Amygdala (tissue), 56 donors: ENCODE data around the gene ITGA1.
"Not testable (repeated sequence)": the region's sequence is repeated elsewhere in the genome, so short reads cannot be mapped to it uniquely, and the experiment has no call there.

ENCODE experiments used
- DNase-seq, 56 donors: peaks; one replicate each; lab custom pipeline; 2025; lab: John Stamatoyannopoulos, UW

ITGA1 gene

GRCh38 chr5:52824827-52825226, 37.1 kb downstream of the ITGA1 start:
- no peak for DNase-seq

- DNase-seq: no peak
Observed at GRCh38 chr5:52825826-52826225, 38.1 kb downstream of the ITGA1 start.

- DNase-seq: no peak
Observed at GRCh38 chr5:52827815-52828214, 40.1 kb downstream of the ITGA1 start.

GRCh38 chr5:52829664-52830063, 41.9 kb downstream of the ITGA1 start:
- no peak for DNase-seq

GRCh38 chr5:52830650-52831049, 42.9 kb downstream of the ITGA1 start:
- DNase-seq: no peak

- DNase-seq: no peak
Observed at GRCh38 chr5:52831786-52832511, 44.2 kb downstream of the ITGA1 start.

GRCh38 chr5:52834320-52834719, 46.6 kb downstream of the ITGA1 start:
- DNase-seq: no peak

- DNase-seq: peak in 14 of 56 donors; percentile 1 to 46 (median 10)
Observed at GRCh38 chr5:52837068-52837467, 49.4 kb downstream of the ITGA1 start.

- DNase-seq: no peak
Observed at GRCh38 chr5:52837591-52838001, 49.9 kb downstream of the ITGA1 start.

- no peak for DNase-seq
Observed at GRCh38 chr5:52838326-52839015, 50.8 kb downstream of the ITGA1 start.

- DNase-seq: no peak
Observed at GRCh38 chr5:52839285-52839684, 51.6 kb downstream of the ITGA1 start.

GRCh38 chr5:52840277-52841050, 52.7 kb downstream of the ITGA1 start:
- peak in 3 of 56 donors; percentile 2 to 4 (median 4) for DNase-seq

- no peak for DNase-seq
Observed at GRCh38 chr5:52841114-52841513, 53.4 kb downstream of the ITGA1 start.

- no peak for DNase-seq
Observed at GRCh38 chr5:52842111-52842510, 54.4 kb downstream of the ITGA1 start.

GRCh38 chr5:52844885-52845284, 57.2 kb downstream of the ITGA1 start:
- DNase-seq: no peak

GRCh38 chr5:52846182-52846842, 58.6 kb downstream of the ITGA1 start:
- no peak for DNase-seq

GRCh38 chr5:52848688-52849087, 61.0 kb downstream of the ITGA1 start:
- DNase-seq: not testable (repeated sequence)

- no peak for DNase-seq
Observed at GRCh38 chr5:52849544-52849943, 61.8 kb downstream of the ITGA1 start.

GRCh38 chr5:52853650-52854049, 65.9 kb downstream of the ITGA1 start:
- no peak for DNase-seq

- no peak for DNase-seq
Observed at GRCh38 chr5:52854301-52854700, 66.6 kb downstream of the ITGA1 start.

- no peak for DNase-seq
Observed at GRCh38 chr5:52854949-52855348, 67.2 kb downstream of the ITGA1 start.
